UCSD-AML1 (cell line): ENCODE measurements around the gene SLC27A4.

ENCODE experiments used
- DNase-seq: peaks from one replicate; lab custom pipeline; 2025; ENCODE audit not compliant: unreplicated experiment; lab: John Stamatoyannopoulos, UW

Gene SLC27A4

GRCh38 chr9:128390150-128390812 is 50.0 kb downstream of the SLC27A4 start:
- DNase-seq: no peak

DNA sequence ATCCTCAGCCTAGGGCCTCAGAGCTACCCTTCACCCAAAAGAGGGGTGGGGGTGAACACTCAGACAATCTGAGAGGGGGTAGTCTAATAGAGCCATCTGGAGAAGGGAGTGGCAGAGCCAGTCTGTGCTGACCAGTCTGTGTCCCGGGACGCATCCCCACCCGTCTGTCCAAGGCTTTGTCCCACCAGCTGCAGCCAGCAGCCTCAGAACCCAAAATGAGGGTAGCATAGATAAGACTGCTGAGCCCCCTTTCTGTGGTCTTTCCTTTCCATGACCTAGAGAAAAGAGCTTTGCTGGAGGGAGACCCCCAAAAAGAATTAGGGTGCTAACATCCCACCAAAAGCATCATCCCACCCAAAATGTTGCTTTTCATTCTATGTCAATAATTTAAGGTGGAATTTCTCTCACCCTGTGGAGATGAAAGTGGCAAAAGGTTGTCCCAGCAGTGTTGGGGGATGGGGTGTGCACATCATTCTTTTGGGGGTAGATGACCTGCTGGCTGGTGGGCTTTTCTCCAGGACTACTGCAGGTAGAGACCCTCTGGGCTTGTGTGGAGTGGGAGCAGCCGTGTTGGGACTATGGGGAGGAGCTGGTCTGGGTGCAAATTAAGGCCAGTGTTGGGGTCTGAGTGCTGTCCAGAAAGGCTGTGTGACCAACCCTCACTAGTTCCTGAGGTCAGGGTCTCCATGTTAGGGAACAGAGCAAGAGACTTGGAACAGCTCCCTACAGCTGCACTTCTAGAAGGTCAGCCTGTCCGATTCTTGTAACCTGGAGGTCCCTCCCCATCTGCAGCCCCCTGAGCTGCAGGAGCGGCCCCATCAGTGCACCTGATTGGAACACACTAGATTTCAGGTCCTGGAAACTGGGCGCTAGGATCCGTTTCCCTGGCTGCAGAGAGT is 50.7 kb downstream of the SLC27A4 start:
- no peak for DNase-seq

- DNase-seq: no peak
Measured at GRCh38 chr9:128391956-128392301, 51.6 kb downstream of the SLC27A4 start.

DNA sequence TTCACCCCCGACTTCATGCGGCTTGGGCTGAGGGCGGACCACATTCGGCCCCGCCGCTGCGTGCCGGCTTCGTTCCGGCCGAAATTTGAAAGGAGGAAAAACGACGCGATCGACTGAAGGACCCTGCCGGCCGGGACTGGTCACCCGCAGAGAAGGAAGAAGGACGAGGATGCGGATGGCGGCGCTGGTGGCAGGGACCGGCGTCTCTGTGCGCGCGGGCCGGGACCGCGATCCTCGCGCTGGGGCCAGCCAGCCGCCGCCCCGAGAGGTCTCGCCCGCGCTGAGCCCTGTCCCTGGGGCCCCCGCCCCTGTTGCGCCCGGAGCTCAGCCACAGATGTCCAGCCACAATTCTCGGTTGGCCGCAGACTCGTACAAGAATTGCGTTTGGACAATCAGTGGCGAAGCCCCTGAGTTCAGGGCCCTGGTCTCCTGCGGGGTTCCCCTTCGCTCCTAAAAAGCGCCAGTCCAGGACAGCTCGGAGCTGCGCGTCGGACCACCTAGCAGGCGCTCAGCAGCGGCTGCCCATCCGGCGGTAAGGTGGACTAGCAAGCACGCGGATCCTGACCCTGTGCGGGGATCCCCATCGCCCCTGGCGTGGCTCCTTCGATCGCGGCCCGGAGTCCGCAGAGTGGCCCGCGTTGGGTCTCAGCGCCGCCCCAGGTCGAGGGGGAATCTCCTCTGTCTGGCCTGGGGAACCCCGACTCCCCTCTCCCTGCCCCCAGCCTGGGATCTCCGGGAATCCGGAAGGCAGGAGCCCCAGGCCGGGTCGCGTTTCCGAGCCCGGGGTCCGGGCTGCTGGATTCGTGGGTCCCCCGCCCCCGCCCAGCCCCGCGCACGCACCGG is 52.2 kb downstream of the SLC27A4 start:
- DNase-seq: no peak

DNA sequence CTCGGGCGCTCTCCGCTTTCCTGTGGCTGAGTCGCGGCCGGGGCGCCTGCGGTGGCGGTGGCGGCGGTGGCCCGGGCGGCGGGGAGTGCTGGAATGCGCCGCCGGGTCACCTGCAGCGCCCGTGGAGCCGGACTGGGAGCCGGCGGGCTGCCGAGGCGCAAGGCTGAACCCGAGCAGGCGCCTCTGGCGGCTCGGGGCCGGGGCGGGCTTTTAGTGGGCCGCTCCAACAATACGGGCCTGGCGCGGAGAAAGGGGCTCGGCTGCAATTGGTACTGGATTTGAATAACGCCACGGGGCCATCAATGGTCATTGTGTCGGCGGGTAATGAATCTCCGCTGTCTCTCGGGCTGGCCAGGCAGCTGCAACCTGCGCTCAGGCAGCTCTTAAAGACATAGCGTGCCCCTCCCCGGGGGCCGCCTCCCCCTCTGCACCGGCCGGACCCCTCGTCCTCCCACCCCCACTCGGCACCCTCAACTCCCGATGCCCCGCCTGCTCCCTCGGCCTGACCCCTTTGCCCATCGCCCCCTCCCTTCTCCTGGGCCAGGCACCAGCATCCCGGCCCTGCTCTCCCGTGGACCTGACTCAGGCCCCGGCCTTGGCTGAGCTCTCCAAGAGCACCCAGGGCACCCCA is 52.9 kb downstream of the SLC27A4 start:
- no peak for DNase-seq

DNA sequence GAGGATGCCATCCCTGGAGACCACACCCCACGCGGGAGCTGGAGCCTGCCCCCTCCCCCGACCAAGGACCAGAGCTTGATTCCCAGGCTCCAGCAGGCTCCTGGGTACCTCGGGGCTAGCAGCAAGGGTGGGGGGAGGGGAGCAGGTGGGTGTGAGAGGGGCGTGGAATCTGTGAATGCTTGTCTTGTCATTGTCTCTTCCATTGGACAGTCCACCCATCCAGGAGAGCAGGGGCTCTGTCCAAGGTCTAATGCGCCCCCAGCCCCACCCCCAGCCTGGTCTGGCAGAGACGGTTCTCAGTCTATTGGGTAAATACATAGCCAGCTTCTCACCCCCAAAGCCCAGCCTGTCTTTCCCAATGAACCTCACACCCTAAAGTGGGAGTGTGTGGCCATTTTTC is 53.6 kb downstream of the SLC27A4 start:
- DNase-seq: no peak

DNA sequence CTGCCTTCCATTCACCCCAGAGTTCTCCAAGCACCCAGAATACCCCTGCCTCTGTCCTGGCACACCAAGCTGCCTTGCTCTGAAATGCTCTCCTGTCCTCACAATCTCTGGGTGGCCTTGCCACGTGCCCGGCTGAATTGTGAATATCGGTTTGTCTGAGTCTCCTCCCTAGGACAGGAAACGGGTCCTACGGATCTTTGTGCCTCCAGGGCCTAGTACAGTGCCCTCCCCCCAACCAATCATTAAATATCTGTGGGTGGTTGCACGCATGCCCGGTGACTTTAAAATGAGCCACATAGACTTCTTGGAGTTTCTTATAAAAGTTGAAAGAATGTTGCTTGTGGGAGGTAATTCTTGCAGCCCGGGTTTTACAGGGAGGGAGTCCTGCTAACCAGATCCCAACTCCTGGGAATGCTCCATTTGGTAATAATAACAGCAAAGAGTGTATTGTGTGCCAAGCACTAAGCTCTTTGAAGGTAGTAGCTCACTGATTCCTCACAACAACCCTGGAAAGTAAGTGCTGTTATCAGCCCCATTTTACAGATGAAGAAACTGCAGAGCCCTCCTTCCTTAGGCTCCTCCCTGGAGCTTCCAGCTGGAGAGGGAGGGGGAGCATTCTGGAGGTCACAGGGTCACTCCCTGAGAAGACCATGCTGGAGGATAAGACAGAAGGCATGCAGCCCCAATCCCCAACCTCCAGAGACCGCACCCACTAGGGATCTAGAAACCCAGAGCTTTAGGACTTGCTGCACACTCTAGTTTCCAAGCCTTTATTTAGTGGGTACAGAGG is 54.2 kb downstream of the SLC27A4 start:
- DNase-seq: no peak

DNA sequence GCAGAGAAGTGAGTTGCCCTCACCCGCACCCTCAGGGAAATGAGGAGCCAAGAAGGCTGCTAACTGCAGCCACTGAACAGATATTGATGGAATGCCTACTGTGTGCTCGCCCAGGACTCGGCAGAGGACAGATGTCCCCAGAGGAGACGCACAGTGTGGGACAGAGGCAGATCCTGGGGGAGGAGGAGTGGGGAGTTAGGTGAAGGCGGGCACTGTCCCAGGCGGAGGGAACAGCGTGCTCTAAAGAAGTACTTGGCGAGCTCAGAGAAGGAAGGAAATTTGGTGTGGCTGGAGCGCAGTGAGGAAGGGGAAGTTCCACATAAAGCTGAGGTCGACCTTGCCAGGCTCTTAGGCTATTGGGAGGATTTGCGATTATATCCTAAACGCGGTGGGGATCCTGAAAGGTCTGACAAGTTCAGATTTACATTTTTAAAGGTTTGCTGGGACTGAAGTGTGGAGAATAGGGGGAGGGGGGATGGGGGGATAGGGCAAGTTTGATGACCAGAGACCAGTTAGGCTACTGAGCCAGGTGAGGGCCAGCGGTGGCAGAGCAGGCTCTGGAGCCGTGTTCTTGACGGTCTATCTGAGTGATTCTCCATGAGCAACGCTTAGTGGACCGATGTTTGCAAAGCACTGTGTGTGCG is 56.8 kb downstream of the SLC27A4 start:
- peak; percentile 52 for DNase-seq

- DNase-seq: no peak
Measured at GRCh38 chr9:128397831-128398230, 57.5 kb downstream of the SLC27A4 start.

- no peak for DNase-seq
Measured at GRCh38 chr9:128399861-128400260, 59.5 kb downstream of the SLC27A4 start.

DNA sequence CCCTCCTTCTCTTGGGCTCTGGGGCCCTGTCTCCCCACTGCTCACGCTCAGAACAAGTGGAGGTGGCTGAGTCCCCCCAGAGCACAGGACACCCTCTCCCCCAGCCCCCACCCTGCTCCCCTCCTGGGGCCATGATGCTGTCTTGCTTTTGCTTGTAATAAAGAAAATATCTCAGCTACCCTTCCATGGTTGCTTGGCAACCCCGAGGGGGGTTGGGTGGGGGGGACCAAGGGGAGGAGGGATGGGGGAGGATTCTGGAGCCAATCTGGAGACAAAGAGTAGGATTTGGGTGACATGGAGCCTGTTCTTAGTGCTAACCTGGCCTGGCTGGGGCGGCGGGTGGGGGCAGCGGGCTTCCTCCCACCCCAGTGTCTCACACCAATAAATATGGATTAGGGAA is 64.2 kb downstream of the SLC27A4 start:
- DNase-seq: no peak

GRCh38 chr9:128405077-128405779 is 64.9 kb downstream of the SLC27A4 start:
- no peak for DNase-seq

DNA sequence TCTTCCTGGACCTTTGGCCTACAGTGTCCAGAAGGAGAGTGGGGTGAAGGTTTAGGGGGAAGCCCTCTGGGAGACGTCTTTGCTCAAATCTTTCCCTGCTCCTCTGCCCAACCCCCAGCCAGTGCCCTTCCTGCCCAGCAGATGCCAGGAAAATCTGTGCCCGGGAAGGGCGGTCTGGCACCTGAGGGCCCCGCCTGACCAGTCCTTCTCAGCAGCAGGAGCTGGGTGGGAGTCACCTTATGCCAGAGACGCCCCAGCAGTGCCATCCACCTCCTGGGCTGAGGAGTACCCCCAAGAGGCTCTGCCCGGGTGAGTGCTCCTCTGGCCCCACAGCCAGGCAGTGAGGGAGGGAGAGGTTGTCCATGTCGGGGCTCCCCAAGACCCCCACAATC is 65.4 kb downstream of the SLC27A4 start:
- DNase-seq: no peak

GRCh38 chr9:128406848-128407391 is 66.6 kb downstream of the SLC27A4 start:
- no peak for DNase-seq

DNA sequence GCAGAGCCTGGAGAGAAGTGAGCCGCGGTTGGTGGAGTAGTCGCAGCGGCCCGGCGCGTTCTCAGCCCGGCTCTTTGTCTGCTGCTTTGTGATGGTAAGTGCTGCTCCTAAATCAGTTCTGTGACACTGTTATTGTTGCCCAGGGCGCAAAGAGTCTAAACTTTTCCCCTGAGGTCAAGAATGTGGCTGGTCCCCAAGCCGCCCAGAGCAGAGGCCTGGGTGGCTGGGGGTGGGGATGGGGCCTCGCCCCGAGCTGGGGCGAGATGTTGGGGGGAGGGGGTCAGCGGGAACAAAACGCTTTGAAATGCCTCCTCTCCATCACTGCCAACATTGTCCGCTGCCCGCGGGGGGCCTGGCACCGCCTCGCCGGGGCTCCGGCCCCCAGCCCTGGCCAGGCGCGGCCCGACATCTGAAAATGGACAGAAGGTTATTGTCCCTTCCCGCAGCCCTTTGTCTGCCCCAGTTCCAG is 68.7 kb downstream of the SLC27A4 start:
- no peak for DNase-seq

- no peak for DNase-seq
Measured at GRCh38 chr9:128409450-128409849, 69.1 kb downstream of the SLC27A4 start.

DNA sequence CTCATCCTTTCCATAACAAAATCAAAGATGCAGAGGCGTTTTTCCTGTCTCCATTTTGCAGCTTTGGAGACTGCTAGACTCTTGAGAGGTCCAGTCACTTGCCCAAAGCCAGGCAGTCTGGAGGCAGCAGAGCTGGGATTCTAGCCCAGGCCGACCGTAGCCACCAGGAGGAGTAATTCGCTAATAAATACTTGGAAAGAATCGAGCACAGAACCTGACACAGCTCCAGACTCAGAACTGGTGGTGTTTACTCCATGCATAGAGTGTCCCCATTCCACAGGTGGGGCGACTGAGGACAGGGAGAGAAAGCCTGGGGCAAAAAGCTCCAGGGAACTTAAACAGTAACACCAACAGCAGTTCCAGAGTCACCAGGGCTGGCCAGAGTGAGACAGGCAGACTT is 69.7 kb downstream of the SLC27A4 start:
- DNase-seq: no peak
